SU-DHL-6 (cell line): ENCODE measurements around the gene ANXA2R.

Experiments used
- H2AFZ ChIP-seq: fragments of 200-600 bp; sonication (generic); 2 replicates; pipeline ENCODE4 v1.6.1; 2014; ENCODE audit warnings: low read depth, mild to moderate bottlenecking, moderate library complexity, mixed read lengths, antibody characterized with exemption, low read length; ENCODE audit not compliant: severe bottlenecking
- H3F3A ChIP-seq: fragments of 200-600 bp; shearing (Covaris generic); 2 replicates; pipeline ENCODE4 v1.6.0; 2016; ENCODE audit warnings: antibody characterized with exemption, mild to moderate bottlenecking; ENCODE audit not compliant: insufficient read depth
- H3K27ac ChIP-seq: fragments of 200-600 bp; sonication (generic); 2 replicates; pipeline ENCODE4 v1.5.1; 2016; ENCODE audit warnings: low read depth, mild to moderate bottlenecking, low read length, moderate library complexity, mixed read lengths
- H3K27me3 ChIP-seq: fragments of 200-600 bp; sonication (generic), shearing (Covaris generic); 2 replicates; pipeline ENCODE4 v1.6.0; 2014; ENCODE audit warnings: mild to moderate bottlenecking, low read length
- H3K36me3 ChIP-seq: fragments of 200-600 bp; sonication (generic); 2 replicates; pipeline ENCODE4 v1.6.1; 2014; ENCODE audit warnings: mild to moderate bottlenecking, low read length, mixed read lengths
- H3K4me2 ChIP-seq: fragments of 300-600, 200-600 bp; shearing (Covaris generic), sonication (generic); 2 replicates; pipeline ENCODE4 v1.6.0; 2014; ENCODE audit warnings: low read length, low read depth, mild to moderate bottlenecking; ENCODE audit not compliant: poor library complexity, severe bottlenecking
- H3K4me3 ChIP-seq: fragments of 200-600 bp; sonication (generic); 2 replicates; pipeline ENCODE4 v1.5.1; 2014; ENCODE audit warnings: antibody characterized with exemption, low read length, mild to moderate bottlenecking, mixed read lengths; ENCODE audit not compliant: insufficient read depth, poor library complexity, severe bottlenecking
- H3K79me2 ChIP-seq: fragments of 200-600 bp; sonication (generic); 2 replicates; pipeline ENCODE4 v1.6.1; 2014; ENCODE audit warnings: mild to moderate bottlenecking, low read length, moderate library complexity; ENCODE audit not compliant: insufficient read depth
- H3K9ac ChIP-seq: fragments of 200-600 bp; sonication (generic); 2 replicates; pipeline ENCODE4 v1.7.0; 2014; ENCODE audit warnings: mild to moderate bottlenecking, low read length
- H3K9me2 ChIP-seq: fragments of 200-600 bp; sonication (generic); replicated peaks from 2 replicates; pipeline ENCODE4 v1.6.1; 2014; ENCODE audit warnings: low read length; ENCODE audit not compliant: insufficient read depth
- H3K9me3 ChIP-seq: fragments of 200-600 bp; sonication (generic); 2 replicates; pipeline ENCODE4 v1.6.1; 2014; ENCODE audit warnings: low read length, mixed read lengths; ENCODE audit not compliant: insufficient read depth
- H4K20me1 ChIP-seq: fragments of 200-600 bp; sonication (generic); 2 replicates; pipeline ENCODE4 v1.6.1; 2014; ENCODE audit warnings: low read depth, mild to moderate bottlenecking, antibody characterized with exemption, low read length, moderate library complexity, mixed read lengths
- CTCF ChIP-seq: fragments of 200-600 bp; sonication (generic); IDR thresholded peaks from one replicate; pipeline ENCODE4 v1.5.1; 2017; ENCODE audit warnings: antibody characterized with exemption, mild to moderate bottlenecking, low read length, moderate library complexity; ENCODE audit not compliant: insufficient read depth, poor library complexity, severe bottlenecking
- EZH2phosphoT487 ChIP-seq: fragments of 200-600 bp; sonication (generic), shearing (Covaris generic); conservative IDR thresholded peaks from 2 replicates; pipeline ENCODE4 v1.6.1; 2018; ENCODE audit warnings: mild to moderate bottlenecking, antibody characterized with exemption, low read length, moderate library complexity, mixed read lengths

The ANXA2R gene

GRCh38 chr5:43017428-43017815, 22.7 kb downstream of the ANXA2R start:
- peak overlapping the region; percentile 65 for H3K9ac ChIP-seq
- peaks cover 16% of the 10 kb centered on the region for H3F3A ChIP-seq
- no peaks in the 10 kb centered on the region for H3K9me3 ChIP-seq
- no peaks in the 10 kb centered on the region for H3K9me2 ChIP-seq
- H3K4me2 ChIP-seq = peak overlapping the region; percentile 98
- H3K27ac ChIP-seq = peak overlapping the region; percentile 80; the same call in 1 of the 2 replicates
- no peaks in the 10 kb centered on the region for H3K79me2 ChIP-seq
- peak overlapping the region; percentile 66 for H3K4me3 ChIP-seq
- no peak for TF ChIP-seq CTCF
- TF ChIP-seq EZH2phosphoT487 = no peak
- H3K27me3 ChIP-seq = no peaks in the 10 kb centered on the region
- peak overlapping the region; percentile 87 for H2AFZ ChIP-seq
- H3K36me3 ChIP-seq = no peaks in the 10 kb centered on the region
- H4K20me1 ChIP-seq = no peaks in the 10 kb centered on the region

GRCh38 chr5:43016217-43016779, 23.8 kb downstream of the ANXA2R start:
- no peak overlapping the region for H3K9ac ChIP-seq
- no peak overlapping the region for H3K4me2 ChIP-seq

GRCh38 chr5:43014522-43014921, 25.6 kb downstream of the ANXA2R start:
- no peaks in the 10 kb centered on the region for H3K27me3 ChIP-seq
- no peak for TF ChIP-seq EZH2phosphoT487
- no peak for TF ChIP-seq CTCF

More at GRCh38 chr5:43016217-43016779, 23.8 kb downstream of the ANXA2R start:
- TF ChIP-seq CTCF = no peak
- TF ChIP-seq EZH2phosphoT487 = no peak
- Histone ChIP-seq H3K27ac (no peak overlapping the region), H3K27me3 (no peaks in the 10 kb centered on the region), H3K9me3 (no peaks in the 10 kb centered on the region), H3K9me2 (no peaks in the 10 kb centered on the region), H3K4me3 (no peak overlapping the region), H4K20me1 (no peaks in the 10 kb centered on the region), H3K36me3 (no peaks in the 10 kb centered on the region), H2AFZ (no peak overlapping the region), H3F3A (peaks cover 16% of the 10 kb centered on the region), H3K79me2 (no peaks in the 10 kb centered on the region)

More at GRCh38 chr5:43014522-43014921, 25.6 kb downstream of the ANXA2R start:
- no peaks in the 10 kb centered on the region for H3K36me3 ChIP-seq
- H3K27ac ChIP-seq = no peak overlapping the region
- H2AFZ ChIP-seq = no peak overlapping the region
- no peak overlapping the region for H3K9ac ChIP-seq
- H4K20me1 ChIP-seq = no peaks in the 10 kb centered on the region
- H3K9me2 ChIP-seq = no peaks in the 10 kb centered on the region
- no peaks in the 10 kb centered on the region for H3K9me3 ChIP-seq
- no peaks in the 10 kb centered on the region for H3K79me2 ChIP-seq
- H3K4me3 ChIP-seq = no peak overlapping the region
- H3F3A ChIP-seq = peaks cover 11% of the 10 kb centered on the region
- no peak overlapping the region for H3K4me2 ChIP-seq
